GM12878 (cell line): ENCODE measurements around the gene MORN2.

ENCODE experiments used
- EZH2 ChIP-seq: IDR thresholded peaks from 2 replicates; pipeline ENCODE4 v1.6.1; 2012; ENCODE audit warnings: low read depth, mild to moderate bottlenecking, control low read depth, inconsistent platforms, low read length, borderline replicate concordance; ENCODE audit not compliant: control insufficient read depth
- FOS ChIP-seq: IDR thresholded peaks from 3 replicates; pipeline ENCODE4 v1.6.1; 2011; ENCODE audit warnings: borderline replicate concordance; ENCODE audit not compliant: insufficient read length; ENCODE audit errors: extremely low read depth
- PAX5 ChIP-seq: IDR thresholded peaks from 2 replicates; pipeline ENCODE4 v1.6.1; 2011; ENCODE audit warnings: low read depth, low read length, borderline replicate concordance
- SPI1 ChIP-seq: IDR thresholded peaks from 2 replicates; pipeline ENCODE4 v1.6.1; 2011; ENCODE audit warnings: low read depth, mild to moderate bottlenecking, low read length, moderate library complexity, borderline replicate concordance; ENCODE audit not compliant: insufficient read depth
- TF ChIP-seq, protein P1 (sequence below), 3 experiments: IDR thresholded peaks in 2 of 3; conservative IDR thresholded peaks in 1 of 3; 2 replicates each; pipeline ENCODE4 v1.5.1; 2011; ENCODE audit warnings: low read depth in 3 of 3, low read length in 3 of 3, mild to moderate bottlenecking in 3 of 3, control low read depth in 2 of 3, moderate library complexity in 2 of 3, inconsistent platforms in 1 of 3, mixed read lengths in 1 of 3; ENCODE audit not compliant: control insufficient read depth in 2 of 3, insufficient read depth in 1 of 3; ENCODE audit errors: extremely low read depth in 1 of 3

DNA sequence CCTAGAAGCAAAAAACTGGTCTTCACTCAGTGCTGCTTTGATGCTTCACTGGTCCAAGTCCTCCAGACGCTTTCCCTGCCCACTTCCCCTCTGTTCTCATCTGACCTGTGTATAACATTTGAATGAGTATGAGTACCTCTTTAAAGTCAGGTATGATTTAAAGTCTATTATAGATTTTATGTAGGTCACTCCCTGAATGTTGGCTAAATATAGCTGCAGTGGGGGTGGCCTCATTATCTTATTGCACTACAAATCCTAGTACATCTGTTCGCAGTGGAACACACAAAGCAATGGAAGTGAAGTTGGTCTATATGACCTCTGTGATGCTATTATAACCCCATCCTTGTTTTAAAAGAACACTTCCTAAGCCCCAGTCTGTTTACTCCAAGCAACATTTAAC is 47.1 kb downstream of the MORN2 start:
- TF ChIP-seq EZH2 (no peak), SPI1 (no peak), PAX5 (no peak), FOS (no peak)
- TF ChIP-seq, protein P1, sequence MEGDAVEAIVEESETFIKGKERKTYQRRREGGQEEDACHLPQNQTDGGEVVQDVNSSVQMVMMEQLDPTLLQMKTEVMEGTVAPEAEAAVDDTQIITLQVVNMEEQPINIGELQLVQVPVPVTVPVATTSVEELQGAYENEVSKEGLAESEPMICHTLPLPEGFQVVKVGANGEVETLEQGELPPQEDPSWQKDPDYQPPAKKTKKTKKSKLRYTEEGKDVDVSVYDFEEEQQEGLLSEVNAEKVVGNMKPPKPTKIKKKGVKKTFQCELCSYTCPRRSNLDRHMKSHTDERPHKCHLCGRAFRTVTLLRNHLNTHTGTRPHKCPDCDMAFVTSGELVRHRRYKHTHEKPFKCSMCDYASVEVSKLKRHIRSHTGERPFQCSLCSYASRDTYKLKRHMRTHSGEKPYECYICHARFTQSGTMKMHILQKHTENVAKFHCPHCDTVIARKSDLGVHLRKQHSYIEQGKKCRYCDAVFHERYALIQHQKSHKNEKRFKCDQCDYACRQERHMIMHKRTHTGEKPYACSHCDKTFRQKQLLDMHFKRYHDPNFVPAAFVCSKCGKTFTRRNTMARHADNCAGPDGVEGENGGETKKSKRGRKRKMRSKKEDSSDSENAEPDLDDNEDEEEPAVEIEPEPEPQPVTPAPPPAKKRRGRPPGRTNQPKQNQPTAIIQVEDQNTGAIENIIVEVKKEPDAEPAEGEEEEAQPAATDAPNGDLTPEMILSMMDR (IDR thresholded peaks at IDR 0.05 in 2 of 3, conservative IDR thresholded peaks at IDR 0.05 in 1 of 3; ENCODE audit: control insufficient read depth in 2 of 3, extremely low read depth in 1 of 3, insufficient read depth in 1 of 3, low read depth in 3 of 3, low read length in 3 of 3) = no peak
